ENCODE data around the gene ZBTB12.

Gene ZBTB12

GRCh38 chr6:31903957-31904356, 2.1 kb upstream of the ZBTB12 start:
- no peak overlapping the region for H3K9ac ChIP-seq (ENCODE audit: insufficient read length)
- TF ChIP-seq FOXP2 (optimal IDR thresholded peaks at IDR 0.05; ENCODE audit: control extremely low read depth, extremely low read length, insufficient read depth) (no peak), EZH2 (IDR thresholded peaks at IDR 0.05) (no peak), POLR2AphosphoS5 (IDR thresholded peaks at IDR 0.05; ENCODE audit: borderline replicate concordance, low read depth, low read length) (no peak)
- no peak for DNase-seq (ENCODE audit: low read depth, low spot score)

GRCh38 chr6:31901415-31901952, 402 bp downstream of the ZBTB12 start:
- H3K9me3 ChIP-seq (ENCODE audit: low read depth, low read length), result no peaks in the 10 kb centered on the region
- TF ChIP-seq POLR2AphosphoS5 (IDR thresholded peaks at IDR 0.05; ENCODE audit: borderline replicate concordance, low read depth, low read length), result peak; percentile 43; the same call in 1 of the 2 replicates
- no peak for TF ChIP-seq FOXP2 (optimal IDR thresholded peaks at IDR 0.05; ENCODE audit: control extremely low read depth, extremely low read length, insufficient read depth)
- TF ChIP-seq EZH2 (IDR thresholded peaks at IDR 0.05), result no peak
- H3K36me3 ChIP-seq (ENCODE audit: insufficient read depth, low read length), result no peaks in the 10 kb centered on the region; the same call in 1 of the 2 replicates
- H3K4me3 ChIP-seq, result peak overlapping the region; percentile 79
- H3K27ac ChIP-seq, result peak overlapping the region; percentile 89
- H3K9ac ChIP-seq (ENCODE audit: insufficient read length), result peak overlapping the region; percentile 81
- DNase-seq (ENCODE audit: low read depth, low spot score), result no peak

More at GRCh38 chr6:31903957-31904356, 2.1 kb upstream of the ZBTB12 start:
- H3K27ac ChIP-seq, result no peak overlapping the region
- no peaks in the 10 kb centered on the region for H3K9me3 ChIP-seq (ENCODE audit: low read depth, low read length)
- no peaks in the 10 kb centered on the region for H3K36me3 ChIP-seq (ENCODE audit: insufficient read depth, low read length)
- H3K4me3 ChIP-seq, result no peak overlapping the region

GRCh38 chr6:31900917-31901414, 920 bp downstream of the ZBTB12 start:
- Histone ChIP-seq H3K27ac (peak overlapping the region; percentile 89; the same call in 1 of the 2 replicates), H3K36me3 (ENCODE audit: insufficient read depth, low read length) (peaks cover 4% of the 10 kb centered on the region), H3K4me3 (peak overlapping the region; percentile 79), H3K9ac (ENCODE audit: insufficient read length) (no peak overlapping the region), H3K9me3 (ENCODE audit: low read depth, low read length) (no peaks in the 10 kb centered on the region)
- no peak for DNase-seq (ENCODE audit: low read depth, low spot score)
- TF ChIP-seq FOXP2 (optimal IDR thresholded peaks at IDR 0.05; ENCODE audit: control extremely low read depth, extremely low read length, insufficient read depth) (no peak), POLR2AphosphoS5 (IDR thresholded peaks at IDR 0.05; ENCODE audit: borderline replicate concordance, low read depth, low read length) (peak; percentile 42; the same call in 1 of the 2 replicates)

GRCh38 chr6:31899882-31900722, 1.8 kb downstream of the ZBTB12 start:
- H3K9me3 ChIP-seq (ENCODE audit: low read depth, low read length), result no peaks in the 10 kb centered on the region
- no peak overlapping the region for H3K4me3 ChIP-seq
- H3K27ac ChIP-seq, result peak overlapping the region; percentile 46
- TF ChIP-seq POLR2AphosphoS5 (IDR thresholded peaks at IDR 0.05; ENCODE audit: borderline replicate concordance, low read depth, low read length) (no peak), FOXP2 (optimal IDR thresholded peaks at IDR 0.05; ENCODE audit: control extremely low read depth, extremely low read length, insufficient read depth) (no peak), EZH2 (IDR thresholded peaks at IDR 0.05) (no peak)
- DNase-seq (ENCODE audit: low read depth, low spot score), result no peak
- peaks cover 12% of the 10 kb centered on the region for H3K36me3 ChIP-seq (ENCODE audit: insufficient read depth, low read length)
- H3K9ac ChIP-seq (ENCODE audit: insufficient read length), result no peak overlapping the region

- TF ChIP-seq EZH2 (IDR thresholded peaks at IDR 0.05) (no peak), FOXP2 (optimal IDR thresholded peaks at IDR 0.05; ENCODE audit: control extremely low read depth, extremely low read length, insufficient read depth) (no peak), POLR2AphosphoS5 (IDR thresholded peaks at IDR 0.05; ENCODE audit: borderline replicate concordance, low read depth, low read length) (no peak)
- Histone ChIP-seq H3K4me3 (peak overlapping the region; percentile 97), H3K27ac (peak overlapping the region; percentile 46), H3K9me3 (ENCODE audit: low read depth, low read length) (no peaks in the 10 kb centered on the region), H3K36me3 (ENCODE audit: insufficient read depth, low read length) (peaks cover 20% of the 10 kb centered on the region), H3K9ac (ENCODE audit: insufficient read length) (no peak overlapping the region)
- DNase-seq (ENCODE audit: low read depth, low spot score), result no peak
Measured at GRCh38 chr6:31899215-31899614, 2.7 kb downstream of the ZBTB12 start.

GRCh38 chr6:31898383-31899011, 3.4 kb downstream of the ZBTB12 start:
- Histone ChIP-seq H3K9me3 (ENCODE audit: low read depth, low read length) (no peaks in the 10 kb centered on the region), H3K9ac (ENCODE audit: insufficient read length) (peak overlapping the region; percentile 89), H3K36me3 (ENCODE audit: insufficient read depth, low read length) (peaks cover 23% of the 10 kb centered on the region), H3K27ac (peak overlapping the region; percentile 83; the same call in 1 of the 2 replicates), H3K4me3 (peak overlapping the region; percentile 97)
- DNase-seq (ENCODE audit: low read depth, low spot score), result no peak
- TF ChIP-seq POLR2AphosphoS5 (IDR thresholded peaks at IDR 0.05; ENCODE audit: borderline replicate concordance, low read depth, low read length) (no peak), FOXP2 (optimal IDR thresholded peaks at IDR 0.05; ENCODE audit: control extremely low read depth, extremely low read length, insufficient read depth) (no peak), EZH2 (IDR thresholded peaks at IDR 0.05) (no peak)

GRCh38 chr6:31897612-31898382, 4.1 kb downstream of the ZBTB12 start, which contains the start of gene EHMT2:
Gene EHMT2, minus strand, starts transcription at chr6:31897698. Its CDS starts 21 bp downstream, at chr6:31897677.
- Histone ChIP-seq H3K9ac (ENCODE audit: insufficient read length) (peak within 1 kb of the TSS; percentile 89), H3K9me3 (ENCODE audit: low read depth, low read length) (no peaks in the 10 kb centered on the region), H3K4me3 (peak within 1 kb of the TSS; percentile 97), H3K36me3 (ENCODE audit: insufficient read depth, low read length) (peaks cover 30% of the 10 kb centered on the region), H3K27ac (peak within 1 kb of the TSS; percentile 83)
- DNase-seq (ENCODE audit: low read depth, low spot score), result no peak
- TF ChIP-seq FOXP2 (optimal IDR thresholded peaks at IDR 0.05; ENCODE audit: control extremely low read depth, extremely low read length, insufficient read depth) (no peak), EZH2 (IDR thresholded peaks at IDR 0.05) (no peak), POLR2AphosphoS5 (IDR thresholded peaks at IDR 0.05; ENCODE audit: borderline replicate concordance, low read depth, low read length) (peak; percentile 86)

All from SK-N-MC (cell line).